Gastrocnemius medialis (tissue), 4 donors: ENCODE results near the gene PARP15. TPM values are rescaled to one million over a fixed set of nuclear protein-coding genes. Genes with fewer than 3 reads are reported as not detected.

Source experiments
- ATAC-seq, 2 donors: fragments of 150-250 bp; one replicate each; pipeline ENCODE4 v1.9.1; 2016
- DNase-seq, 2 donors: peaks; one replicate each; pipeline ENCODE4 v3.0.0-alpha.2; 2019
- H3K27ac ChIP-seq, 4 donors: fragments of 200-600 bp; sonication (generic); 1 replicate in 1 of 4; 2 replicates in 3 of 4; pipeline ENCODE4 v1.5.1; 2016 to 2018; ENCODE audit warnings: mild to moderate bottlenecking in 2 of 4, moderate library complexity in 1 of 4
- H3K27me3 ChIP-seq, 3 donors: fragments of 200-600 bp; sonication (generic) in 2 of 3; 1 replicate in 1 of 3; 2 replicates in 2 of 3; pipeline versions ENCODE4 v1.5.1 to v1.6.0; 2016 to 2019; ENCODE audit warnings: mild to moderate bottlenecking in 1 of 3, moderate library complexity in 1 of 3
- H3K36me3 ChIP-seq, 2 donors: fragments of 200-600 bp; sonication (generic) in 1 of 2; one replicate each; pipeline ENCODE4 v1.5.1; 2017 to 2018
- H3K4me1 ChIP-seq, 2 donors: fragments of 200-600 bp; sonication (generic) in 1 of 2; one replicate each; pipeline ENCODE4 v1.5.1; 2016 to 2017; ENCODE audit warnings: mild to moderate bottlenecking in 2 of 2
- H3K4me3 ChIP-seq, 4 donors: fragments of 200-600 bp; sonication (generic) in 3 of 4; 1 replicate in 1 of 4; 2 replicates in 3 of 4; pipeline ENCODE4 v1.5.1; 2016 to 2019; ENCODE audit warnings: mild to moderate bottlenecking in 2 of 4
- H3K9me3 ChIP-seq, 3 donors: fragments of 200-600 bp; sonication (generic) in 2 of 3; 1 replicate in 1 of 3; 2 replicates in 2 of 3; pipeline ENCODE4 v1.5.1; 2016 to 2019
- POLR2A ChIP-seq, 2 donors: fragments of 450-650 bp; IDR thresholded peaks; one replicate each; pipeline ENCODE4 v1.6.1; 2017; ENCODE audit warnings: antibody characterized with exemption in 2 of 2, mild to moderate bottlenecking in 2 of 2, moderate library complexity in 2 of 2
- in situ Hi-C, 4 donors: fragments of 200-750 bp; cut with MboI; loops; one replicate each; pipeline versions ENCODE4 v1.15.0 to v1.8.0; 2017; ENCODE audit warnings: low sequenced_read_pairs in 4 of 4
- intact Hi-C: fragments of 100-400 bp; cut with DNase I; formaldehyde crosslinking; loops from one replicate; pipeline ENCODE4 v1.15.1; 2023; ENCODE audit warnings: low total_unique reads
- total RNA-seq, 4 donors: library from RNA; depleted of rRNA; stranded (reverse); fragments of >200 nt; gene quantifications; one replicate each; pipeline versions ENCODE4 v1.1.0 to v1.2.3, GENCODE V29; 2016
- TF ChIP-seq, protein P1 (sequence below), 5 experiments: fragments of 450-650 bp in 3 of 5; fragments of 200-600 bp in 2 of 5; sonication (generic) in 2 of 5; IDR thresholded peaks in 4 of 5; conservative IDR thresholded peaks in 1 of 5; 1 replicate in 4 of 5; 2 replicates in 1 of 5; pipeline ENCODE4 v1.5.1; 2016 to 2019; ENCODE audit warnings: antibody characterized with exemption in 5 of 5, mild to moderate bottlenecking in 3 of 5, moderate library complexity in 3 of 5

PARP15 gene
- total RNA-seq, 4 donors from 2014 or later, result 0.16 to 0.51 TPM; not detected in 2

DNA sequence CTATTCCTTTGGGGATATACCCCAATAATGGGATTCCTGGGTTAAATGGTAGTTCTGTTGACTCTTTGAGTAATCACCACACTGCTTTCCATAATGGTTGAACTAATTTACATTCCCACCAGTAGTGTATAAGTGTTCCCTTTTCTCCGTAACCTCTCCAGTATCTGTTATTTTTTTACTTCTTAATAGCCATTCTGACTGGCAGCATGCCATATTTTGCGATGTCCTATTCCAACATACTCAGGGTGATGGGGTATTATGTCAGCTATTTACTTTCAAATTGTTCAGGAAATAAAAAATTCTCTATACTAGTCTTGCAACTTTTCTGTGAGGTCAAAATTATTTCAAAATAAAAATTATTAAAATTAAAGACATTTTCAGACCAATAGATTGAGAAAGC lies 94.1 kb downstream of the PARP15 start:
- H3K36me3 ChIP-seq, result no peaks in the 10 kb centered on the region
- in situ Hi-C loops (loop anchor here in 1 of 4 donors (10.0 kb wide), 2 partner anchors 277 to 1127 kb away; partner anchors contain the start of gene POLQ), intact Hi-C loops (no loop called here)
- no peak overlapping the region for H3K4me3 ChIP-seq
- H3K9me3 ChIP-seq, result no peaks in the 10 kb centered on the region
- ATAC-seq, result no peak
- no peak overlapping the region for H3K27ac ChIP-seq
- no peaks in the 10 kb centered on the region for H3K27me3 ChIP-seq
- TF ChIP-seq, protein P1, sequence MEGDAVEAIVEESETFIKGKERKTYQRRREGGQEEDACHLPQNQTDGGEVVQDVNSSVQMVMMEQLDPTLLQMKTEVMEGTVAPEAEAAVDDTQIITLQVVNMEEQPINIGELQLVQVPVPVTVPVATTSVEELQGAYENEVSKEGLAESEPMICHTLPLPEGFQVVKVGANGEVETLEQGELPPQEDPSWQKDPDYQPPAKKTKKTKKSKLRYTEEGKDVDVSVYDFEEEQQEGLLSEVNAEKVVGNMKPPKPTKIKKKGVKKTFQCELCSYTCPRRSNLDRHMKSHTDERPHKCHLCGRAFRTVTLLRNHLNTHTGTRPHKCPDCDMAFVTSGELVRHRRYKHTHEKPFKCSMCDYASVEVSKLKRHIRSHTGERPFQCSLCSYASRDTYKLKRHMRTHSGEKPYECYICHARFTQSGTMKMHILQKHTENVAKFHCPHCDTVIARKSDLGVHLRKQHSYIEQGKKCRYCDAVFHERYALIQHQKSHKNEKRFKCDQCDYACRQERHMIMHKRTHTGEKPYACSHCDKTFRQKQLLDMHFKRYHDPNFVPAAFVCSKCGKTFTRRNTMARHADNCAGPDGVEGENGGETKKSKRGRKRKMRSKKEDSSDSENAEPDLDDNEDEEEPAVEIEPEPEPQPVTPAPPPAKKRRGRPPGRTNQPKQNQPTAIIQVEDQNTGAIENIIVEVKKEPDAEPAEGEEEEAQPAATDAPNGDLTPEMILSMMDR (IDR thresholded peaks at IDR 0.05 in 4 of 5, conservative IDR thresholded peaks at IDR 0.05 in 1 of 5), result no peak
- TF ChIP-seq POLR2A (IDR thresholded peaks at IDR 0.05), result no peak
- DNase-seq, result no peak
- no peaks in the 10 kb centered on the region for H3K4me1 ChIP-seq

DNA sequence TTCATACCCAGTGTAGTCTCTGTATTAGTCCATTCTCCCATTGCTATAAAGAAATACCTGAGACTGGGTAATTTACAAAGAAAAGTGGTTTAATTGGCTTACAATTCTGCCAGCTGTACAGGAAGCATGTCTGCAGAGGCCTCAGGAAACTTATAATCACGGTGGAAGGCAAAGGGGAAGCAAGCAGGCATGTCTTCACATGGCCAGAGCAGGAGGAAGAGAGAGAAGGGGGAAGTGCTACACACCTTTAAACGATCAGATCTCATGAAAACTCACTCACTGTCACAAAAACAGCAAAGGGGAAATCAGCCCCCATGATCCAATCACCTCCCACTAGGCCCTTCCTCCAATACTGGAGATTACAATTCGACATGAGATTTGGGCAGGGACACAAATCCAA lies 96.9 kb downstream of the PARP15 start:
- in situ Hi-C loops (loop anchor here in 1 of 4 donors (10.0 kb wide), 2 partner anchors 280 to 1130 kb away; partner anchors contain the start of gene POLQ), intact Hi-C loops (no loop called here)
- Histone ChIP-seq H3K9me3 (no peaks in the 10 kb centered on the region), H3K4me3 (no peak overlapping the region), H3K4me1 (peaks cover 1 to 3% of the 10 kb centered on the region in 2 donors), H3K36me3 (no peaks in the 10 kb centered on the region), H3K27ac (no peak overlapping the region), H3K27me3 (no peaks in the 10 kb centered on the region)
- no peak for TF ChIP-seq POLR2A (IDR thresholded peaks at IDR 0.05)
- TF ChIP-seq, protein P1 (IDR thresholded peaks at IDR 0.05 in 4 of 5, conservative IDR thresholded peaks at IDR 0.05 in 1 of 5), result no peak
- DNase-seq (no peak), ATAC-seq (no peak)

DNA sequence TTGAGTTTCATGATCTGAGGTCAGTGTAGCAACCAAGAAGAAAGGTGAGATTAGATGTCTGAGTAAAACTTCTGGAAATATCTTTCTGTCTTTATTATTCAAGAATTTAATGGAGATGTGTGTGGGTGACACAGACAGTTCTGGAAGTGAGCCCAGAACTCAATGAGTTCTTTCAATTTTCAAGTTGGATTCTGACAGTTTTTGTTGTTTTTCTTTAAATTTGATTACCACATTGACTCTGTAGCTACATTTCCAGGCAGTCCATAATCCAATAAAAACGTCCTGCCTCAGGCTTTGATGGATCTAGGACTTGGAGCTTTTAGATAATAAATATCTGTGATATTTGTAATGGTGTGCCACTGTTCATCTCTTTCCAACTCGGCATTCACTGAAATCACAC lies 99.3 kb downstream of the PARP15 start:
- Histone ChIP-seq H3K4me1 (peaks cover 12 to 18% of the 10 kb centered on the region in 2 donors), H3K9me3 (no peaks in the 10 kb centered on the region), H3K27ac (no peak overlapping the region), H3K27me3 (no peaks in the 10 kb centered on the region), H3K4me3 (no peak overlapping the region), H3K36me3 (no peaks in the 10 kb centered on the region)
- ATAC-seq (no peak), DNase-seq (no peak)
- TF ChIP-seq POLR2A (IDR thresholded peaks at IDR 0.05), result no peak
- TF ChIP-seq, protein P1 (IDR thresholded peaks at IDR 0.05 in 4 of 5, conservative IDR thresholded peaks at IDR 0.05 in 1 of 5), result no peak
- intact Hi-C loops, result loop anchor here (5.0 kb wide), 1 partner anchor 219 kb away; no protein-coding TSS in a partner anchor
- in situ Hi-C loops, result loop anchor here (5.0 to 25.0 kb wide), 6 partner anchors 114 to 1139 kb away; partner anchors contain the start of genes POLQ (in 2 of the 4), DTX3L (in 1 of the 4) and PARP9 (in 1 of the 4)

DNA sequence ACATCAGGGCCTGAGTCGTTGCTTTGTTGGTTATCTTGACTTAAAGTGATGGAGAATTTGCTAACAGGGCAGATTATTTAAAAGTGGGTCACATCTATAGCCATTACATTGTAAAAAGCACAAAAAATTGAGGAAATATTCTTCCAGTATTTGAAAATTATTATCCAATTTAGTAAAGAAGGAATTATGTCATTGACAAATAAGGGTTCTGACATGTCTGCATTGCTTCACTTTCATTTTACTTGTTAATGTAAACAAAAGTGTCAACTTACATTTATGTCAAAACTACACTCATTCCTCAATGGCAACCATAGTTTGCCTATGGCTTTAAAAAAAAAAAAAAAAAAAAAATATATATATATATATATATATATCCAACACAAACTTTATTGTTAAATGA lies 99.8 kb downstream of the PARP15 start:
- H3K9me3 ChIP-seq, result no peaks in the 10 kb centered on the region
- DNase-seq, result no peak
- ATAC-seq, result no peak
- intact Hi-C loops (loop anchor here (5.0 kb wide), 1 partner anchor 220 kb away; no protein-coding TSS in a partner anchor), in situ Hi-C loops (loop anchor here (5.0 to 25.0 kb wide), 6 partner anchors 115 to 1140 kb away; partner anchors contain the start of genes POLQ (in 2 of the 4), DTX3L (in 1 of the 4) and PARP9 (in 1 of the 4))
- H3K4me3 ChIP-seq, result no peak overlapping the region
- no peak overlapping the region for H3K27ac ChIP-seq
- peaks cover 12 to 21% of the 10 kb centered on the region in 2 donors for H3K4me1 ChIP-seq
- no peaks in the 10 kb centered on the region for H3K36me3 ChIP-seq
- TF ChIP-seq POLR2A (IDR thresholded peaks at IDR 0.05), result no peak
- TF ChIP-seq, protein P1 (IDR thresholded peaks at IDR 0.05 in 4 of 5, conservative IDR thresholded peaks at IDR 0.05 in 1 of 5), result no peak
- H3K27me3 ChIP-seq, result no peaks in the 10 kb centered on the region
